ENCODE measurements around the gene FOSL2.

- TF ChIP-seq CTCF (IDR thresholded peaks at IDR 0.05 in 8 of 11, conservative IDR thresholded peaks at IDR 0.05 in 3 of 11) (no peak), POLR2AphosphoS5 (IDR thresholded peaks at IDR 0.05) (no peak), POLR2A (IDR thresholded peaks at IDR 0.05) (no peak)
These were observed 27.0 kb downstream of the FOSL2 start for GRCh38 chr2:28419443-28420270.

All from spleen (tissue), 7 donors.